ENCODE data around the gene AMOTL1. TPM values are rescaled to one million over a fixed set of nuclear protein-coding genes. Genes with fewer than 3 reads are reported as not detected.
A peak's percentile ranks its signal among the peaks of the same experiment; 100 is the strongest.

The AMOTL1 gene
- polyA plus RNA-seq, 1 of the 3 experiments (the other 2 are of a cell fraction) = 10.7 TPM

GRCh38 chr11:94735907-94736306, 32.2 kb upstream of the AMOTL1 start:
- Histone ChIP-seq H3K9ac (no peak overlapping the region), H3K4me1 (ENCODE audit: control insufficient read depth in 1 of 2, insufficient read depth in 2 of 2, low read depth in 1 of 2, low read length in 1 of 2) (peaks cover 19 to 35% of the 10 kb centered on the region in 2 experiments; a peak in 3 of 4 replicates), H3K9me3 (no peaks in the 10 kb centered on the region), H3K79me2 (ENCODE audit: insufficient read depth) (no peaks in the 10 kb centered on the region), H2AFZ (ENCODE audit: low read depth) (no peak overlapping the region), H3K27ac (ENCODE audit: low read depth in 2 of 2, low read length in 1 of 2) (no peak overlapping the region), H3K36me3 (replicated peaks in 1 of 2; ENCODE audit: control insufficient read depth in 1 of 2, insufficient read depth in 2 of 2, low read length in 1 of 2) (no peaks in the 10 kb centered on the region), H3K4me2 (no peak overlapping the region), H3K27me3 (ENCODE audit: insufficient read depth) (no peaks in the 10 kb centered on the region), H3K9me2 (no peaks in the 10 kb centered on the region), H4K20me1 (ENCODE audit: insufficient read depth) (no peaks in the 10 kb centered on the region), H3K4me3 (ENCODE audit: low read depth in 2 of 2, low read length in 1 of 2) (no peak overlapping the region), H3F3A (replicated peaks; ENCODE audit: insufficient read depth) (peaks cover 6% of the 10 kb centered on the region)
- DNase-seq = no peak
- 78% methylated on average over 4 of the region's 4 CpGs for WGBS (ENCODE audit: low lambda C conversion rate)
- ChIA-PET CTCF (interaction anchor here (0.8 to 2.1 kb wide), 8 partner anchors 9 to 233 kb away, joined by 3 to 10 read pairs (median 4); partner anchors contain the start of gene AMOTL1), POLR2A (no interaction called here)
- TF ChIP-seq USF2 (IDR thresholded peaks at IDR 0.05; ENCODE audit: borderline replicate concordance, low read depth, low read length) = no peak
- no peak for TF ChIP-seq ELF1 (IDR thresholded peaks at IDR 0.05)
- no peak for TF ChIP-seq EP300 (IDR thresholded peaks at IDR 0.05; ENCODE audit: borderline replicate concordance in 1 of 2, low read depth in 1 of 2, low read length in 1 of 2)
- no peak for TF ChIP-seq POLR2AphosphoS5 (IDR thresholded peaks at IDR 0.05; ENCODE audit: low read depth, low read length)
- no peak for TF ChIP-seq GABPA (IDR thresholded peaks at IDR 0.05; ENCODE audit: low read depth)
- no peak for TF ChIP-seq RXRA (IDR thresholded peaks at IDR 0.05; ENCODE audit: borderline replicate concordance, low read depth)
- TF ChIP-seq SMC3 (IDR thresholded peaks at IDR 0.05; ENCODE audit: low read depth, low read length) = no peak

- CTCF ChIA-PET = interaction anchor here (1.1 to 1.3 kb wide), 3 partner anchors 30 to 114 kb away, joined by 3 to 4 read pairs (median 4); no protein-coding TSS in a partner anchor
- no peak for DNase-seq
- Histone ChIP-seq H3K79me2 (ENCODE audit: insufficient read depth) (no peaks in the 10 kb centered on the region), H3K27ac (ENCODE audit: low read depth in 2 of 2, low read length in 1 of 2) (no peak overlapping the region), H3K9me3 (no peaks in the 10 kb centered on the region), H3K36me3 (replicated peaks in 1 of 2; ENCODE audit: control insufficient read depth in 1 of 2, insufficient read depth in 2 of 2, low read length in 1 of 2) (no peaks in the 10 kb centered on the region), H3K9ac (no peak overlapping the region), H3K4me2 (no peak overlapping the region), H3K4me3 (ENCODE audit: low read depth in 2 of 2, low read length in 1 of 2) (no peak overlapping the region), H3K27me3 (ENCODE audit: insufficient read depth) (no peaks in the 10 kb centered on the region), H3K9me2 (no peaks in the 10 kb centered on the region), H4K20me1 (ENCODE audit: insufficient read depth) (no peaks in the 10 kb centered on the region), H2AFZ (ENCODE audit: low read depth) (no peak overlapping the region), H3F3A (replicated peaks; ENCODE audit: insufficient read depth) (peaks cover 3% of the 10 kb centered on the region), H3K4me1 (ENCODE audit: control insufficient read depth in 1 of 2, insufficient read depth in 2 of 2, low read depth in 1 of 2, low read length in 1 of 2) (peaks cover 13 to 31% of the 10 kb centered on the region in 2 experiments; a peak in 3 of 4 replicates)
- POLR2A ChIA-PET = no interaction called here
- 83% methylated on average over 2 of the region's 2 CpGs for WGBS (ENCODE audit: low lambda C conversion rate)
- TF ChIP-seq GATA2 (CRISPR knock-in tag; IDR thresholded peaks at IDR 0.05) (no peak), FOSL2 (IDR thresholded peaks at IDR 0.05; ENCODE audit: borderline replicate concordance, low read depth) (peak; percentile 7; the same call in 1 of the 2 replicates), TCF12 (IDR thresholded peaks at IDR 0.05) (peak; percentile 21; the same call in 1 of the 2 replicates)
These were observed 31.0 kb upstream of the AMOTL1 start for GRCh38 chr11:94737171-94737611.

- ChIA-PET POLR2A (no interaction called here), CTCF (interaction anchor here (1.1 to 1.7 kb wide), 2 partner anchors 23 to 48 kb away, joined by 3 read pairs; no protein-coding TSS in a partner anchor)
- Histone ChIP-seq H2AFZ (ENCODE audit: low read depth) (no peak overlapping the region), H3K27me3 (ENCODE audit: insufficient read depth) (no peaks in the 10 kb centered on the region), H3K9ac (no peak overlapping the region), H3F3A (replicated peaks; ENCODE audit: insufficient read depth) (peaks cover 3% of the 10 kb centered on the region), H3K9me2 (no peaks in the 10 kb centered on the region), H3K36me3 (replicated peaks in 1 of 2; ENCODE audit: control insufficient read depth in 1 of 2, insufficient read depth in 2 of 2, low read length in 1 of 2) (no peaks in the 10 kb centered on the region), H3K79me2 (ENCODE audit: insufficient read depth) (no peaks in the 10 kb centered on the region), H3K27ac (ENCODE audit: low read depth in 2 of 2, low read length in 1 of 2) (no peak overlapping the region), H3K9me3 (no peaks in the 10 kb centered on the region), H3K4me3 (ENCODE audit: low read depth in 2 of 2, low read length in 1 of 2) (no peak overlapping the region), H3K4me1 (ENCODE audit: control insufficient read depth in 1 of 2, insufficient read depth in 2 of 2, low read depth in 1 of 2, low read length in 1 of 2) (peaks cover 8 to 19% of the 10 kb centered on the region in 2 experiments; a peak in 3 of 4 replicates), H3K4me2 (no peak overlapping the region), H4K20me1 (ENCODE audit: insufficient read depth) (no peaks in the 10 kb centered on the region)
- WGBS (ENCODE audit: low lambda C conversion rate) = 93% methylated on average over 1 of the region's 1 CpG
- DNase-seq = no peak
- no peak for TF ChIP-seq REST (IDR thresholded peaks at IDR 0.05; ENCODE audit: low read depth, low read length)
- TF ChIP-seq YY1 (IDR thresholded peaks at IDR 0.05; ENCODE audit: low read depth) = no peak
- no peak for TF ChIP-seq GATA2 (CRISPR knock-in tag; IDR thresholded peaks at IDR 0.05)
- TF ChIP-seq NFIC (IDR thresholded peaks at IDR 0.05; ENCODE audit: borderline replicate concordance) = no peak
- no peak for TF ChIP-seq SIN3A (IDR thresholded peaks at IDR 0.05; ENCODE audit: borderline replicate concordance, low read depth, low read length)
- no peak for TF ChIP-seq RAD21 (IDR thresholded peaks at IDR 0.05; ENCODE audit: low read length)
- TF ChIP-seq FOXJ3 (CRISPR knock-in tag; IDR thresholded peaks at IDR 0.05) = no peak
- TF ChIP-seq POLR2AphosphoS5 (IDR thresholded peaks at IDR 0.05; ENCODE audit: low read depth, low read length) = no peak
- TF ChIP-seq RXRA (IDR thresholded peaks at IDR 0.05; ENCODE audit: borderline replicate concordance, low read depth) = no peak
- TF ChIP-seq FOXM1 (IDR thresholded peaks at IDR 0.05; ENCODE audit: low read depth) = no peak
- TF ChIP-seq CHD2 (IDR thresholded peaks at IDR 0.05; ENCODE audit: low read length, partially characterized antibody) = no peak
- TF ChIP-seq EZH2phosphoT487 (IDR thresholded peaks at IDR 0.05; ENCODE audit: borderline replicate concordance, low read depth) = no peak
These were observed 29.4 kb upstream of the AMOTL1 start for GRCh38 chr11:94738746-94739145.
